Panc1 (cell line): ENCODE measurements around the gene PGM5.
"Not testable (repeated sequence)": the region's sequence is repeated elsewhere in the genome, so short reads cannot be mapped to it uniquely, and the experiment has no call there.

Experiments used
- CTCF ChIP-seq: fragments of 450-650 bp; IDR thresholded peaks from 2 replicates; pipeline ENCODE4 v1.5.1; 2017; ENCODE audit warnings: mild to moderate bottlenecking
- POLR2AphosphoS5 ChIP-seq: IDR thresholded peaks from 2 replicates; pipeline ENCODE4 v1.6.1; 2012; ENCODE audit warnings: mild to moderate bottlenecking, low read depth, low read length, moderate library complexity
- REST ChIP-seq, 2 experiments: IDR thresholded peaks; 2 replicates each; pipeline ENCODE4 v1.6.1; 2011 to 2012; ENCODE audit warnings: low read depth in 2 of 2, control low read depth in 1 of 2, low read length in 1 of 2, mild to moderate bottlenecking in 1 of 2, moderate library complexity in 1 of 2; ENCODE audit not compliant: insufficient read depth in 1 of 2
- SIN3A ChIP-seq: IDR thresholded peaks from 2 replicates; pipeline ENCODE4 v1.6.1; 2012; ENCODE audit warnings: low read depth, mild to moderate bottlenecking, low read length, moderate library complexity, borderline replicate concordance; ENCODE audit not compliant: insufficient read depth
- TCF7L2 ChIP-seq: IDR thresholded peaks from 2 replicates; pipeline ENCODE4 v1.6.1; 2011; ENCODE audit warnings: mild to moderate bottlenecking, low read depth, low read length, inconsistent platforms

GRCh38 chr9:68355993-68356379 lies 425 bp upstream of the PGM5 start:
- TF ChIP-seq SIN3A; CTCF; POLR2AphosphoS5; REST (IDR thresholded peaks at IDR 0.05; ENCODE audit: insufficient read depth in 1 of 2, low read depth in 2 of 2, low read length in 1 of 2); TCF7L2: not testable (repeated sequence)
